Stimulated activated CD4-positive, alpha-beta T cell treated with anti-CD3 and anti-CD28 coated beads, TNF-alpha, amount 100 ng/mL, for 1 hour (primary cell): Measurements from ENCODE around the gene TPI1.

Experiments
- DNase-seq, 3 donors: peaks; one replicate each; pipeline ENCODE4 v3.0.0-alpha.2; 2020; ENCODE audit warnings: low read depth in 3 of 3, low spot score in 1 of 3

The TPI1 gene

DNA sequence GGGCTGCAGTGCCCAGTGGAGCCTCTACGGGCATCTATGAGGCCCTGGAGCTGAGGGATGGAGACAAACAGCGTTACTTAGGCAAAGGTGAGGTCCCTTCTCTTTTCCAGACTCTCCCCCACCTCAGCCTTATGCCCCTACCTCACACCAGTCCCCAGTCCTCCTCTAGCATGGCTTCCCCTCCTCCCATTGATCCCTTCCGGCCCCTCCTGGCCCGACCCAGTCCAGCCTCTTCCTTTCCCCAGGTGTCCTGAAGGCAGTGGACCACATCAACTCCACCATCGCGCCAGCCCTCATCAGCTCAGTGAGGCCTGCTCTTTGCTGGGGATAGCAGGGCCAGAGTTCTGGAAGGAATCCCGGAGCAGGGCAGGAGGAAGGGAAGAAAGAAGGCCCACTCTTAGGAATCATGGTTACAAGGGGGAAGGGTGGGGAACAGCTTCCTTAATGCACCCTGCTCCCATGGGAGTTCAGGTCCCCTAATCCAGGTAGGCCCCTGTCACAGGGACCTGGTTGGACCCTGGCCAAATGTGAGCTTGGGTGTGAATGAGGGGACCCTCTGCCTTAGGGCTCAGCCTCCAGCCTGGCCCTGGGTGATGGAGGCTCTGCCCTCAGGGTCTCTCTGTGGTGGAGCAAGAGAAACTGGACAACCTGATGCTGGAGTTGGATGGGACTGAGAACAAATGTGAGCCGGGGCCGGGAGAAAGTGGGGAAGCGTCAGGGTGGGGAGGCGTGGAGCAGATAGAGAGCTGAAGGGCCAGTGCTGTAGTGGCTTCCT lies 49.3 kb downstream of the TPI1 start:
- no peak for DNase-seq

DNA sequence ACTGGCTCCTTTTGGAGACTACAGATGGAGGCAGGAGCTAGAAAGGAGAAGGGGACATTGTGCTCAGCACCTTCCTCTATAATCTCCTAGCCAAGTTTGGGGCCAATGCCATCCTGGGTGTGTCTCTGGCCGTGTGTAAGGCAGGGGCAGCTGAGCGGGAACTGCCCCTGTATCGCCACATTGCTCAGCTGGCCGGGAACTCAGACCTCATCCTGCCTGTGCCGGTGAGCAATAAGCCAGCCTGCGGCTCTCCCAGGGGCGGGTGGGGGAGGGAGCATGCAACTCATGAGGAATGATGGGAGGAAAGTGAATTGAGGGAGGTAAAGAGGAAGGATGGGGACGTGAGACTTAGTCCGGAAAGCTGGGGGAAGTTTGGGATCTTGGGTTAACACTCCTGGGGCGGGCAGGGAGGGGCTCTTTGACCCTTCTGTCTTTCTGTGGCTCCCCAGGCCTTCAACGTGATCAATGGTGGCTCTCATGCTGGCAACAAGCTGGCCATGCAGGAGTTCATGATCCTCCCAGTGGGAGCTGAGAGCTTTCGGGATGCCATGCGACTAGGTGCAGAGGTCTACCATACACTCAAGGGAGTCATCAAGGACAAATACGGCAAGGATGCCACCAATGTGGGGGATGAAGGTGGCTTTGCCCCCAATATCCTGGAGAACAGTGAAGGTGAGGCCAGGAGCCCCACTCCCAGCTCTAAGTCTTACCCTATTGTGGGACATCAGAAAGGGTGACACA lies 50.3 kb downstream of the TPI1 start:
- no peak for DNase-seq

DNA sequence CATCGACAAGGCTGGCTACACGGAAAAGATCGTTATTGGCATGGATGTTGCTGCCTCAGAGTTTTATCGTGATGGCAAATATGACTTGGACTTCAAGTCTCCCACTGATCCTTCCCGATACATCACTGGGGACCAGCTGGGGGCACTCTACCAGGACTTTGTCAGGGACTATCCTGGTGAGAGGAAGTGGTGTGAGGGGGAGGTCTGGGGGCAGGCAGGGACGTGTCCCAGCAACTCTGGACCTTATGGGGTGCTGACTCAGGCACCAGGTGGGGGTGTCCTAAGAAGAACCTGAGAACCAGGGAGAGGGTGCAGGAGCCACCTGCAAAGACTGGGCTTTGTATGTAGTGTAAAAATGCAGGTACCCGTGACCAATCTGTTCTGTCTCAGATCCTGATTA lies 52.3 kb downstream of the TPI1 start:
- no peak for DNase-seq
